RWPE2 (cell line): ENCODE measurements around the gene AMPH.

Experiments
- ATAC-seq: fragments of 200-7000 bp; cut with Tn5 transposase; 3 replicates; pipeline ENCODE4 v1.9.1; 2021; ENCODE audit warnings: low read depth
- DNase-seq: peaks from one replicate; pipeline ENCODE4 v3.0.0-alpha.2; 2020; ENCODE audit warnings: low spot score
- H3K27ac ChIP-seq: fragments of 450-650 bp; 2 replicates; pipeline ENCODE4 v1.5.1; 2017; ENCODE audit warnings: mild to moderate bottlenecking; ENCODE audit not compliant: poor library complexity, severe bottlenecking
- H3K27me3 ChIP-seq: fragments of 250-450 bp; sonication (Bioruptor Pico); 2 replicates; pipeline ENCODE4 v1.5.1; 2021; ENCODE audit warnings: mild to moderate bottlenecking, moderate library complexity; ENCODE audit not compliant: insufficient read depth, poor library complexity, severe bottlenecking
- H3K36me3 ChIP-seq: fragments of 250-450 bp; sonication (Bioruptor Pico); 2 replicates; pipeline ENCODE4 v1.5.1; 2020; ENCODE audit warnings: low read depth, mild to moderate bottlenecking, moderate library complexity
- H3K4me1 ChIP-seq: fragments of 250-450 bp; sonication (Bioruptor Pico); 2 replicates; pipeline ENCODE4 v1.5.1; 2021; ENCODE audit warnings: mild to moderate bottlenecking, moderate library complexity; ENCODE audit not compliant: insufficient read depth, poor library complexity, severe bottlenecking
- H3K4me3 ChIP-seq: fragments of 250-450 bp; sonication (Bioruptor Pico); 2 replicates; pipeline ENCODE4 v1.5.1; 2021; ENCODE audit warnings: mild to moderate bottlenecking, moderate library complexity; ENCODE audit not compliant: severe bottlenecking
- H3K9me3 ChIP-seq: fragments of 250-450 bp; sonication (Bioruptor Pico); 2 replicates; pipeline ENCODE4 v1.5.1; 2021; ENCODE audit warnings: mild to moderate bottlenecking, moderate library complexity; ENCODE audit not compliant: severe bottlenecking
- TF ChIP-seq, protein P1 (sequence below): fragments of 450-650 bp; IDR thresholded peaks from one replicate; pipeline ENCODE4 v1.5.1; 2017; ENCODE audit warnings: mild to moderate bottlenecking, moderate library complexity; ENCODE audit not compliant: poor library complexity, severe bottlenecking

Gene AMPH

DNA sequence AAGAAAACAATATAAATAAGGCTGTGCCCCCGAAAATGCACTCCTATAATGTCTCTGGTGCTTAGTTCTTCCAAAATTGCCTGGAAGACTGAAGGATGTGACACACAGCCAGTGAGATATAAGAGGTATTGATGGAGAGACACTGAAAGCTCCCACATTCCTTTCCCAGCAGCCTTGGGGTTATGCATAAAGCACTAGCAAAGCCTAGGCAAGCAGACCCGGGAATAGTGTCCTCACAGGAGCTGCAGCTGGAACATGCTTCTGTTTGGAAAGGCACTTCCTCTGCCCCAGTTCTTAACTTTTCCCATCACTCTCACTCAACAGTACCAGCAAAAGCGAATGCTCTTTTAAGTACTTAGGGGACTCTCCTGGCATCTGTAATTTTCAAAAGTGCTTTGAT lies 178.0 kb downstream of the AMPH start:
- H3K36me3 ChIP-seq: no peaks in the 10 kb centered on the region
- H3K4me1 ChIP-seq: no peaks in the 10 kb centered on the region
- no peak overlapping the region for H3K4me3 ChIP-seq
- DNase-seq (no peak), ATAC-seq (no peak)
- TF ChIP-seq, protein P1, sequence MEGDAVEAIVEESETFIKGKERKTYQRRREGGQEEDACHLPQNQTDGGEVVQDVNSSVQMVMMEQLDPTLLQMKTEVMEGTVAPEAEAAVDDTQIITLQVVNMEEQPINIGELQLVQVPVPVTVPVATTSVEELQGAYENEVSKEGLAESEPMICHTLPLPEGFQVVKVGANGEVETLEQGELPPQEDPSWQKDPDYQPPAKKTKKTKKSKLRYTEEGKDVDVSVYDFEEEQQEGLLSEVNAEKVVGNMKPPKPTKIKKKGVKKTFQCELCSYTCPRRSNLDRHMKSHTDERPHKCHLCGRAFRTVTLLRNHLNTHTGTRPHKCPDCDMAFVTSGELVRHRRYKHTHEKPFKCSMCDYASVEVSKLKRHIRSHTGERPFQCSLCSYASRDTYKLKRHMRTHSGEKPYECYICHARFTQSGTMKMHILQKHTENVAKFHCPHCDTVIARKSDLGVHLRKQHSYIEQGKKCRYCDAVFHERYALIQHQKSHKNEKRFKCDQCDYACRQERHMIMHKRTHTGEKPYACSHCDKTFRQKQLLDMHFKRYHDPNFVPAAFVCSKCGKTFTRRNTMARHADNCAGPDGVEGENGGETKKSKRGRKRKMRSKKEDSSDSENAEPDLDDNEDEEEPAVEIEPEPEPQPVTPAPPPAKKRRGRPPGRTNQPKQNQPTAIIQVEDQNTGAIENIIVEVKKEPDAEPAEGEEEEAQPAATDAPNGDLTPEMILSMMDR: no peak
- no peaks in the 10 kb centered on the region for H3K27me3 ChIP-seq
- no peaks in the 10 kb centered on the region for H3K9me3 ChIP-seq
- no peak overlapping the region for H3K27ac ChIP-seq

DNA sequence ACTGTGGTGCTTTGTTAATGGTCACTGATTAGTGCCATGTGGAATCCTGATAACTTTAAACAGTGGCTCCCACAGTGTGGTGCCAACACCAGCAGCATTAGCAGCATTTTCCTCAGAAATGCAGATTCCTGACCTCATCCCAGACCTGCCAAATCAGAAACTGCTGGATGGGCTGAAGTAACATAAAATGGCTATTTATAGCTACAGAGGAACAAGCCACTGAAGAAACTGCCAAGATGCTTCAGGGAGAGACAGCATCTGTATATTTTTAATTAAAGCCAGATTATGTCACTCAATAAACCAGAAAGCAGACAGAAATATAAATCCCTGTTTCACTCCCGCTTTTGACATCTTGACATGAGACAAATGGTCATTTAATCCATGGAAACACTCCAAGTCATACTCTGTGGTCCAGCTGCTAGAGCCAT lies 178.5 kb downstream of the AMPH start:
- no peaks in the 10 kb centered on the region for H3K27me3 ChIP-seq
- no peaks in the 10 kb centered on the region for H3K36me3 ChIP-seq
- TF ChIP-seq, protein P1: no peak
- no peak for DNase-seq
- no peaks in the 10 kb centered on the region for H3K4me1 ChIP-seq
- ATAC-seq: no peak
- no peaks in the 10 kb centered on the region for H3K9me3 ChIP-seq
- H3K27ac ChIP-seq: no peak overlapping the region
- no peak overlapping the region for H3K4me3 ChIP-seq

DNA sequence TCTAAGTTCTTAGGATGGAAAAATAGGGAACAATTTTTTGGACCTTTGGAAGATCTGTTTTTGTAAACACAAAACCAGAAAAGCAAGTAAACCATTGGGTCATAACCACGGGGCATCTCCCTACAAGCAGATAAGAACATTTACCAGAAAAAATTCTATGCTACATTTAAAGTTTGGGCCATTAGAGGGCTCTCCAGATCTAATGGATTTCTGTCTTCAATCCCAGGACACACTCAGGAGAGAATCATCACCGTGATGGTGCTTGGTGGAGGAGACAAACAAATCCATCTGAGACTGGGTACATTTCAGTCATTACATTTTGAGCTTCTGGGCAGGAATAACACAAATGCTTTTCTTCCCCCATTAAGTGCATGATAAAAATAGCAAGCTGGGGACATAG lies 179.3 kb downstream of the AMPH start:
- ATAC-seq: peak; percentile 49; the same call in 1 of the 3 replicates
- no peak overlapping the region for H3K4me3 ChIP-seq
- H3K27me3 ChIP-seq: no peaks in the 10 kb centered on the region
- no peaks in the 10 kb centered on the region for H3K36me3 ChIP-seq
- H3K27ac ChIP-seq: no peak overlapping the region
- TF ChIP-seq, protein P1: peak; percentile 52
- no peak for DNase-seq
- H3K9me3 ChIP-seq: no peaks in the 10 kb centered on the region
- no peaks in the 10 kb centered on the region for H3K4me1 ChIP-seq

DNA sequence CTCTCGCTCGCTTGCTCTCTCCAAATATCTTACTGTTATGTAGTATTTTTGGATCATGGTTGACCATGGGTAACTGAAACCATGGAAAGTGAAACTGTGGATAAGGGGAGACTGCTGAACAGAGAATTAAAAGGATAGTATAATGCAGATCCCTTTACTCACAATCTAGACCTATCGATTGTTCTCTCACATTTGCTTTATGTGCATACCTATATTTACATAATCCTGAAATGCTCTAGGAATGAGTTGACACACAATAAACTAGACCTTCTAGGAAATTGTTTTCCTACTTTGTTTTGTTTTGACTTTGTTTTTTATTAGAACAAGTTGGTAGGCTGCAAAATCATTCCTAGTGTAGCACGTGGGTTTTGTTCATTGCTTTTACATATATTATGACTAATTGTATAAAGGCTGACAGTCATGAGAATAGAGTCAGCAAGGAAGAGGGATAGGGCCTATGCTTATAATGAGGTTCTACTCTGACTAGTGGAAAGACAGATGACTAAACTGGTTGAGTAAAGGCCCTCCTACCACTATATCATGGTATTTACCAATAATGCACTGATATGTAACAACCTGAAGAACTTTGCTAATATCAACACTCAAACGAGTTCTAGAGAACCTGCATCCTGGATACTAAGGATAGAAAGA lies 182.5 kb downstream of the AMPH start:
- DNase-seq (no peak), ATAC-seq (no peak)
- TF ChIP-seq, protein P1: no peak
- Histone ChIP-seq H3K36me3 (no peaks in the 10 kb centered on the region), H3K9me3 (no peaks in the 10 kb centered on the region), H3K4me1 (no peaks in the 10 kb centered on the region), H3K27me3 (no peaks in the 10 kb centered on the region), H3K4me3 (no peak overlapping the region), H3K27ac (no peak overlapping the region)

DNA sequence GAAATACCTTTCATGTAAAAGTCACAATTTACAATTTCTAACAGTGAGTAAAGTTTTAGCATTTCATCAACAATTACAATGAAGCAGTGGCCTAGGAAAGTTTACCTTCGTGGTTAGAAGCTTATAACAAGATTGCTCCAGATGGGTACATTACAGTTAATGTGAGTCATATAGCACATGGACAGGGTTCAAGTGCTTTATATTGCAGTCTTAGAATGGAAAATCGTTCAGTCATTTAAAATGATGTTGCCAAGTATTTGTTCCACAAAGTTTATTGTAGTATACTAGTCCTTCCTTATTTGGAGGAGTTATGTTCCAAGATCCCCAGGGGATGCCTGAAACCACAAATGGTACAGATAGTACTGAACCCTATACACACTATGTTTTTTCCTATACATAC lies 183.1 kb downstream of the AMPH start:
- Histone ChIP-seq H3K27me3 (no peaks in the 10 kb centered on the region), H3K36me3 (no peaks in the 10 kb centered on the region), H3K4me1 (no peaks in the 10 kb centered on the region), H3K4me3 (no peak overlapping the region), H3K9me3 (no peaks in the 10 kb centered on the region), H3K27ac (no peak overlapping the region)
- ATAC-seq (no peak), DNase-seq (no peak)
- TF ChIP-seq, protein P1: no peak
